RWPE2 (cell line): ENCODE data around the gene NOSTRIN.

ENCODE experiments used
- ATAC-seq: fragments of 200-7000 bp; cut with Tn5 transposase; 3 replicates; pipeline ENCODE4 v1.9.1; 2021; ENCODE audit warnings: low read depth
- DNase-seq: peaks from one replicate; pipeline ENCODE4 v3.0.0-alpha.2; 2020; ENCODE audit warnings: low spot score
- H3K27ac ChIP-seq: fragments of 450-650 bp; 2 replicates; pipeline ENCODE4 v1.5.1; 2017; ENCODE audit warnings: mild to moderate bottlenecking; ENCODE audit not compliant: poor library complexity, severe bottlenecking
- H3K27me3 ChIP-seq: fragments of 250-450 bp; sonication (Bioruptor Pico); 2 replicates; pipeline ENCODE4 v1.5.1; 2021; ENCODE audit warnings: mild to moderate bottlenecking, moderate library complexity; ENCODE audit not compliant: insufficient read depth, poor library complexity, severe bottlenecking
- H3K36me3 ChIP-seq: fragments of 250-450 bp; sonication (Bioruptor Pico); 2 replicates; pipeline ENCODE4 v1.5.1; 2020; ENCODE audit warnings: low read depth, mild to moderate bottlenecking, moderate library complexity
- H3K4me1 ChIP-seq: fragments of 250-450 bp; sonication (Bioruptor Pico); 2 replicates; pipeline ENCODE4 v1.5.1; 2021; ENCODE audit warnings: mild to moderate bottlenecking, moderate library complexity; ENCODE audit not compliant: insufficient read depth, poor library complexity, severe bottlenecking
- H3K4me3 ChIP-seq: fragments of 250-450 bp; sonication (Bioruptor Pico); 2 replicates; pipeline ENCODE4 v1.5.1; 2021; ENCODE audit warnings: mild to moderate bottlenecking, moderate library complexity; ENCODE audit not compliant: severe bottlenecking
- H3K9me3 ChIP-seq: fragments of 250-450 bp; sonication (Bioruptor Pico); 2 replicates; pipeline ENCODE4 v1.5.1; 2021; ENCODE audit warnings: mild to moderate bottlenecking, moderate library complexity; ENCODE audit not compliant: severe bottlenecking
- TF ChIP-seq, protein P1 (sequence below): fragments of 450-650 bp; IDR thresholded peaks from one replicate; pipeline ENCODE4 v1.5.1; 2017; ENCODE audit warnings: mild to moderate bottlenecking, moderate library complexity; ENCODE audit not compliant: poor library complexity, severe bottlenecking

Gene NOSTRIN

DNA sequence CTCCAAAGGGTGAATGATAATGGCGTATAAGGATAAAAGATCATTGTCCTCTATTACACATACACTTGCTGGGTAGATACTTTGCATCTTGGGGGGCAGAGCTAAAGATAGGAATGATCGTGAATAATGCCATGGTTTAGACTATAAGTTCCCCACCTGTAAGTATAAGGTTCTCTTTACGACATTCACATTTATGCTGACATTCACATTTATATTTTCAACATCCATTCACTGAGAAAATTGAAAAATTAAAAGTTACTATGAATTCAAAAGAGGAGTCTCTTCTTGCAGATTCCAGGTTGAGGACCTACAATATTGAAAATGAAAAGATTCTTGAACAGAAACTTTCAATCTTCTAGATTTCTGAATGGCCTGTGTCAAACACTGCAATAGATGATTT is 89.9 kb downstream of the NOSTRIN start:
- no peak for DNase-seq

DNA sequence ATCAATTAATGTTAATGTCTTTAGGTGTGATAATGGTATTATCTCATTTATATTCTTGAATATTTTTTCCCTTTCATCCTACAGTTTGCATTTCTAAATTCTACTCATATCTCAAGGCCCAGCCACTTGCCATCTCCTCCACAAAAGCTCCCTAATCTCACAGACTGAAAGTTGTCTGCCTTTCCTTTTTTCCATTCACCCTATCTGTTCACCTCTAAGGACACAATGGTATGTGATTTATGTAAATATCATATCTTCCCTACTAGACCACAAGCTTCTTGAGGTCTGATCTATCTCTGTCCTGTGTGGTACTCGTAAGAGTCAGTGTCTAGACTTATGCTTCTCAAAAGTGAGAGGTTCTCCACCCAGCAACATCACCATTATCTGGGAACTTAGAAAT is 91.7 kb downstream of the NOSTRIN start:
- Histone ChIP-seq H3K4me1 (peaks cover 5% of the 10 kb centered on the region), H3K27me3 (no peaks in the 10 kb centered on the region), H3K9me3 (no peaks in the 10 kb centered on the region), H3K27ac (no peak overlapping the region), H3K36me3 (0 out of 2 replicates have a peak, but pooled peaks cover 2% of the 10 kb centered on the region), H3K4me3 (no peak overlapping the region)
- DNase-seq (no peak), ATAC-seq (no peak)
- TF ChIP-seq, protein P1, sequence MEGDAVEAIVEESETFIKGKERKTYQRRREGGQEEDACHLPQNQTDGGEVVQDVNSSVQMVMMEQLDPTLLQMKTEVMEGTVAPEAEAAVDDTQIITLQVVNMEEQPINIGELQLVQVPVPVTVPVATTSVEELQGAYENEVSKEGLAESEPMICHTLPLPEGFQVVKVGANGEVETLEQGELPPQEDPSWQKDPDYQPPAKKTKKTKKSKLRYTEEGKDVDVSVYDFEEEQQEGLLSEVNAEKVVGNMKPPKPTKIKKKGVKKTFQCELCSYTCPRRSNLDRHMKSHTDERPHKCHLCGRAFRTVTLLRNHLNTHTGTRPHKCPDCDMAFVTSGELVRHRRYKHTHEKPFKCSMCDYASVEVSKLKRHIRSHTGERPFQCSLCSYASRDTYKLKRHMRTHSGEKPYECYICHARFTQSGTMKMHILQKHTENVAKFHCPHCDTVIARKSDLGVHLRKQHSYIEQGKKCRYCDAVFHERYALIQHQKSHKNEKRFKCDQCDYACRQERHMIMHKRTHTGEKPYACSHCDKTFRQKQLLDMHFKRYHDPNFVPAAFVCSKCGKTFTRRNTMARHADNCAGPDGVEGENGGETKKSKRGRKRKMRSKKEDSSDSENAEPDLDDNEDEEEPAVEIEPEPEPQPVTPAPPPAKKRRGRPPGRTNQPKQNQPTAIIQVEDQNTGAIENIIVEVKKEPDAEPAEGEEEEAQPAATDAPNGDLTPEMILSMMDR = no peak

More for the DNA sequence above, 89.9 kb downstream of the NOSTRIN start:
- Histone ChIP-seq H3K4me1 (peaks cover 5% of the 10 kb centered on the region), H3K27me3 (no peaks in the 10 kb centered on the region), H3K27ac (no peak overlapping the region), H3K36me3 (peaks cover 14% of the 10 kb centered on the region), H3K4me3 (no peak overlapping the region), H3K9me3 (no peaks in the 10 kb centered on the region)
- TF ChIP-seq, protein P1 = no peak
- no peak for ATAC-seq

DNA sequence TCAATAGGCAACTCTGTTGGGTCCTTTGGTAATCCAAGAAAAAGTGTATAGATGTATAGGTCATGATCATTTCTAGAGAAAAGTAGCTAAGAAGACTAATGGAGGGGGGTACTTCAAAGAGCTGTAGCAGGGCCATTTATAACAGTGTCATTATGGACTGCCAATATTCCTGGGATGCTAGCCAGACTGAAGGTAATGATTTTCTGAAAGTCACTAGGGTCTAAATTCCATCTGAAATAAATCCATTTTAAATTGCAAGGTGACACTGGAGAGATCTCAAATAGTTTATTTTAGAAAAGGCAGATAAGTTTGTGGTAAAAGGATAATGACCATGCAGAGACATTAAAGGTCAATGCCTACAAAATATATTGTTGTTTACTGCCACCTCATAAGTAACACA is 92.3 kb downstream of the NOSTRIN start:
- peaks cover 5% of the 10 kb centered on the region for H3K4me1 ChIP-seq
- no peak for ATAC-seq
- no peaks in the 10 kb centered on the region for H3K27me3 ChIP-seq
- TF ChIP-seq, protein P1 = no peak
- no peak overlapping the region for H3K4me3 ChIP-seq
- no peak for DNase-seq
- no peaks in the 10 kb centered on the region for H3K36me3 ChIP-seq
- H3K27ac ChIP-seq = no peak overlapping the region
- H3K9me3 ChIP-seq = no peaks in the 10 kb centered on the region

DNA sequence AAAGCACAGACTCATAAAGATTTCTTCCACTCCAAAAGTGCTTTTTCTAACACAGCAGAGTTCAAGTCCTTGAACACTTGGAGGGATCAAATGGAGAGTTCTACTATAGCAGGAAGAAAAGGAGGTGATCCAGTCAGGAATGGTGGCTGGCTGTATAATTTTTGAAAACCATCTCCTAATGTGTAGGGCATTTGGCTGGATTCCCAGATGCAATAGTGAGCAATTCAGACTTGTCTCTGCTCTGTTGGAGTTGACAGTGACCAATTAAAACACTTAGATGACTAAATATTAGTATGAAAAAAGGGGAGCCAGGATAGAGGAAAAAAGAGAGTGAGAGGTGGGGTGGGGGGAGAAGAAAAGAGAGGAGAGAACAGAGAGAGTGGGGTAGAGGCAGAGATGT is 93.3 kb downstream of the NOSTRIN start:
- DNase-seq = no peak
- Histone ChIP-seq H3K9me3 (no peaks in the 10 kb centered on the region), H3K4me3 (no peak overlapping the region), H3K36me3 (no peaks in the 10 kb centered on the region), H3K4me1 (peaks cover 2% of the 10 kb centered on the region), H3K27me3 (no peaks in the 10 kb centered on the region), H3K27ac (no peak overlapping the region)
- ATAC-seq = no peak
- TF ChIP-seq, protein P1 = no peak

DNA sequence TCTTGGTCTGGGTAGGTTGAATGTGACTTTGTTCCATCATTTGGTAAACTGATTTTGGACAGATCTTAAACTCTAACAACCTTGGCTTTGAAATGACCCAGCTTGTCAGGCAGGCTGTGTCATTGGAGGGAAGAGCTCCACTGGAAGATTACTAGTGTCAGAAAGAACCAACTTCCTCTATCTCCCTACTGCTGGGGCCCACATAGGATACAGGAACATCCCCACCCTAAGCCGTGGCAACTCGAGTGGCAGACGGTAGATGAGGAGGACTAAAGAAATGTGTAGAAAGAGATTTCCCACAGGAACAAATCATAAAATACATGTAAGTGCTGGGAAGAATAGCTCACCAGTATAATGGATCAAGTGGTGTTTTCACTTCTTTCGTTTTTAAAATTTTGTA is 94.3 kb downstream of the NOSTRIN start:
- Histone ChIP-seq H3K27ac (no peak overlapping the region), H3K27me3 (no peaks in the 10 kb centered on the region), H3K36me3 (no peaks in the 10 kb centered on the region), H3K4me3 (no peak overlapping the region), H3K4me1 (no peaks in the 10 kb centered on the region), H3K9me3 (no peaks in the 10 kb centered on the region)
- TF ChIP-seq, protein P1 = no peak
- ATAC-seq (no peak), DNase-seq (no peak)
